H1 (cell line): ENCODE measurements around the gene MACROD1. TPM values are rescaled to one million over a fixed set of nuclear protein-coding genes. Genes with fewer than 3 reads are reported as not detected.

Source experiments
- CTCF ChIA-PET: fragments of 300-600 bp; sonication (Branson Sonifier 250); formaldehyde crosslinking; loops from one replicate; lab custom pipeline; 2021; ENCODE audit not compliant: partially characterized antibody; lab: Charles Lee
- POLR2A ChIA-PET: fragments of 300-600 bp; sonication (Branson Sonifier 250); formaldehyde crosslinking; loops from one replicate; lab custom pipeline; 2021; ENCODE audit warnings: inconsistent platforms; ENCODE audit not compliant: partially characterized antibody; lab: Charles Lee
- DNase-seq, 2 experiments: peaks; one replicate each; pipeline versions ENCODE4 v3.0.0 to v3.0.0-alpha.2; 2010 to 2022; ENCODE audit warnings: low spot score in 2 of 2, low read depth in 1 of 2, mixed read lengths in 1 of 2
- FAIRE-seq: peaks from 2 replicates; lab custom pipeline; 2011; peaks lifted over from hg19 to GRCh38; lab: Jason Lieb, UNC
- H2AFZ ChIP-seq: 2 replicates; pipeline ENCODE4 v1.8.1; 2012; ENCODE audit warnings: low read length, inconsistent platforms
- H2AK5ac ChIP-seq: 2 replicates; pipeline ENCODE4 v1.6.1; 2013; ENCODE audit warnings: low read depth, low read length
- H2BK120ac ChIP-seq: replicated peaks from 2 replicates; pipeline ENCODE3; 2013; ENCODE audit warnings: low read depth, low read length, inconsistent platforms
- H2BK12ac ChIP-seq: 2 replicates; pipeline ENCODE4 v1.6.1; 2013; ENCODE audit warnings: low read depth, low read length
- H2BK15ac ChIP-seq: 2 replicates; pipeline ENCODE4 v1.6.1; 2013; ENCODE audit warnings: low read length
- H2BK20ac ChIP-seq: 2 replicates; pipeline ENCODE4 v1.6.1; 2013; ENCODE audit warnings: low read length
- H2BK5ac ChIP-seq: 2 replicates; pipeline ENCODE4 v1.6.1; 2013; ENCODE audit warnings: low read depth, low read length
- H3K14ac ChIP-seq: 2 replicates; pipeline ENCODE4 v1.6.1; 2013; ENCODE audit warnings: inconsistent platforms; ENCODE audit not compliant: insufficient read length
- H3K18ac ChIP-seq: 2 replicates; pipeline ENCODE4 v1.6.1; 2013; ENCODE audit warnings: low read length; ENCODE audit errors: extremely low read depth
- H3K23ac ChIP-seq: 2 replicates; pipeline ENCODE4 v1.6.1; 2013; ENCODE audit warnings: inconsistent platforms; ENCODE audit not compliant: insufficient read length
- H3K23me2 ChIP-seq: 2 replicates; pipeline ENCODE4 v1.6.1; 2013; ENCODE audit warnings: low read depth, low read length
- H3K27ac ChIP-seq: 2 replicates; pipeline ENCODE4 v1.6.1; 2011; ENCODE audit warnings: low read depth, low read length, inconsistent platforms
- H3K27me3 ChIP-seq, 4 experiments: replicated peaks in 1 of 4; 1 replicate in 1 of 4; 2 replicates in 3 of 4; pipeline versions ENCODE4 v1.6.1 to v1.8.1; 2011 to 2013; ENCODE audit warnings: low read length in 3 of 4, mild to moderate bottlenecking in 3 of 4, inconsistent platforms in 2 of 4, mixed read lengths in 2 of 4, moderate library complexity in 1 of 4; ENCODE audit not compliant: control insufficient read depth in 3 of 4, insufficient read depth in 3 of 4; ENCODE audit errors: extremely low read depth in 1 of 4
- H3K36me3 ChIP-seq, 4 experiments: 2 replicates each; pipeline versions ENCODE4 v1.6.1 to v1.8.1; 2011 to 2013; ENCODE audit warnings: mild to moderate bottlenecking in 4 of 4, low read length in 3 of 4, moderate library complexity in 2 of 4, control low read depth in 1 of 4, inconsistent platforms in 1 of 4; ENCODE audit not compliant: insufficient read depth in 4 of 4, control insufficient read depth in 2 of 4
- H3K4ac ChIP-seq: replicated peaks from 2 replicates; pipeline ENCODE3; 2013; ENCODE audit warnings: low read length, low read depth, mixed read lengths, inconsistent platforms; ENCODE audit not compliant: insufficient read length
- H3K4me1 ChIP-seq, 4 experiments: replicated peaks in 1 of 4; 1 replicate in 1 of 4; 2 replicates in 3 of 4; pipeline versions ENCODE4 v1.6.1 to v1.8.1; 2011 to 2013; ENCODE audit warnings: low read length in 3 of 4, inconsistent platforms in 2 of 4, mixed read lengths in 1 of 4; ENCODE audit not compliant: insufficient read depth in 4 of 4, control insufficient read depth in 3 of 4
- H3K4me2 ChIP-seq, 2 experiments: 2 replicates each; pipeline versions ENCODE4 v1.6.1 to v1.8.1; 2011 to 2013; ENCODE audit warnings: low read depth in 2 of 2, low read length in 2 of 2, control low read depth in 1 of 2, inconsistent platforms in 1 of 2, mild to moderate bottlenecking in 1 of 2; ENCODE audit not compliant: insufficient read depth in 1 of 2
- H3K4me3 ChIP-seq, 4 experiments: fragments of 200-600, 300-600 bp in 1 of 4; sonication (generic), shearing (Covaris generic), sonication (Bioruptor Twin) in 1 of 4; 2 replicates each; pipeline versions ENCODE4 v1.5.1 to v1.8.1; 2011 to 2016; ENCODE audit warnings: low read length in 4 of 4, low read depth in 3 of 4, control low read depth in 2 of 4, inconsistent platforms in 2 of 4, mild to moderate bottlenecking in 2 of 4, mixed read lengths in 1 of 4, moderate library complexity in 1 of 4; ENCODE audit not compliant: insufficient read depth in 2 of 4; ENCODE audit errors: extremely low read depth in 1 of 4
- H3K56ac ChIP-seq: replicated peaks from 2 replicates; pipeline ENCODE3; 2013; ENCODE audit warnings: low read depth, mild to moderate bottlenecking, mixed read lengths, low read length, inconsistent platforms; ENCODE audit not compliant: insufficient read length
- H3K79me1 ChIP-seq: 2 replicates; pipeline ENCODE4 v1.6.1; 2013; ENCODE audit warnings: low read depth, low read length, control low read depth
- H3K79me2 ChIP-seq, 2 experiments: 2 replicates each; pipeline versions ENCODE4 v1.6.1 to v1.8.1; 2012 to 2013; ENCODE audit warnings: low read length in 2 of 2, mild to moderate bottlenecking in 2 of 2, inconsistent platforms in 1 of 2; ENCODE audit not compliant: insufficient read depth in 2 of 2, control insufficient read depth in 1 of 2
- H3K9ac ChIP-seq, 4 experiments: replicated peaks in 1 of 4; 1 replicate in 1 of 4; 2 replicates in 3 of 4; pipeline versions ENCODE4 v1.6.1 to v1.8.1; 2011 to 2013; ENCODE audit warnings: low read depth in 3 of 4, low read length in 3 of 4, control low read depth in 2 of 4, mild to moderate bottlenecking in 2 of 4, moderate library complexity in 2 of 4, inconsistent platforms in 1 of 4; ENCODE audit errors: extremely low read depth in 1 of 4
- H3K9me3 ChIP-seq, 2 experiments: 2 replicates each; pipeline versions ENCODE4 v1.6.1 to v1.8.1; 2012 to 2013; ENCODE audit warnings: mild to moderate bottlenecking in 2 of 2, moderate library complexity in 2 of 2, control low read depth in 1 of 2, inconsistent platforms in 1 of 2, low read depth in 1 of 2, low read length in 1 of 2, mixed read lengths in 1 of 2; ENCODE audit not compliant: insufficient read depth in 2 of 2
- H4K20me1 ChIP-seq, 2 experiments: replicated peaks in 1 of 2; 2 replicates each; pipeline versions ENCODE3 to v1.8.1; 2011 to 2013; ENCODE audit warnings: inconsistent platforms in 2 of 2, low read length in 2 of 2, mild to moderate bottlenecking in 1 of 2; ENCODE audit not compliant: insufficient read depth in 2 of 2, control insufficient read depth in 1 of 2
- H4K5ac ChIP-seq: 2 replicates; pipeline ENCODE4 v1.6.1; 2013; ENCODE audit warnings: low read length, low read depth, mixed read lengths, inconsistent platforms; ENCODE audit not compliant: insufficient read length
- H4K8ac ChIP-seq: 2 replicates; pipeline ENCODE4 v1.8.0; 2013; ENCODE audit warnings: mild to moderate bottlenecking, moderate library complexity, low read length, inconsistent platforms; ENCODE audit not compliant: insufficient read depth; ENCODE audit errors: extremely low read depth
- H4K91ac ChIP-seq: replicated peaks from 2 replicates; pipeline ENCODE3; 2013; ENCODE audit warnings: low read length, mixed read lengths, inconsistent platforms; ENCODE audit not compliant: insufficient read length
- CREB1 ChIP-seq: IDR thresholded peaks from 2 replicates; pipeline ENCODE4 v1.6.1; 2012; ENCODE audit warnings: inconsistent platforms
- GABPA ChIP-seq: IDR thresholded peaks from 2 replicates; pipeline ENCODE4 v1.6.1; 2011; ENCODE audit warnings: mild to moderate bottlenecking, low read length, moderate library complexity, borderline replicate concordance; ENCODE audit not compliant: insufficient read depth
- HDAC2 ChIP-seq, 2 experiments: fragments of 300-600 bp in 1 of 2; sonication (generic) in 1 of 2; IDR thresholded peaks; 2 replicates each; pipeline ENCODE4 v1.6.1; 2011 to 2012; ENCODE audit warnings: low read depth in 2 of 2, low read length in 2 of 2, mild to moderate bottlenecking in 2 of 2, moderate library complexity in 2 of 2, borderline replicate concordance in 1 of 2, inconsistent platforms in 1 of 2
- NANOG ChIP-seq: IDR thresholded peaks from 2 replicates; pipeline ENCODE4 v1.6.1; 2011; ENCODE audit warnings: low read length, low read depth, mild to moderate bottlenecking, inconsistent platforms; ENCODE audit not compliant: insufficient read depth, poor library complexity, severe bottlenecking
- WGBS, 2 experiments: shearing (Covaris generic) in 1 of 2; methylation state at CpG; one replicate each; pipeline versions ENCODE4 v1.1.6 to v1.1.7; 2013 to 2015; ENCODE audit warnings: low lambda C conversion rate in 2 of 2, mixed read lengths in 2 of 2, inconsistent platforms in 1 of 2, low coverage in 1 of 2, missing lambda C conversion rate in 1 of 2; ENCODE audit not compliant: insufficient replicate concordance in 2 of 2, insufficient coverage in 1 of 2, insufficient read length in 1 of 2; ENCODE audit errors: extremely low coverage in 1 of 2, missing lambda C conversion rate in 1 of 2; 5-methylcytosine and 5-hydroxymethylcytosine counted together
- polyA plus RNA-seq, 7 experiments: library from polyadenylated mRNA; depleted of rRNA in 3 of 7; stranded (reverse) in 5 of 7; unstranded in 2 of 7; fragments of >200 nt in 5 of 7; fragments of 200-250 nt in 2 of 7; gene quantifications; 1 replicate in 5 of 7; 2 replicates in 1 of 7; 4 replicates in 1 of 7; pipeline versions ENCODE4 v1.2.1 to v1.2.3, GENCODE V29; 2011 to 2013; ENCODE audit warnings: missing spikeins in 2 of 7, mixed read lengths in 2 of 7
- total RNA-seq: library from RNA; stranded (reverse); fragmentation: NEBNext Ultra II Directional; extraction: Animal tissue kit (Norgen Biotek cat#: 25700); gene quantifications from 2 replicates; pipeline ENCODE4 v1.2.1, GENCODE V29; 2021

MACROD1 gene
- total and polyA plus RNA-seq, 2 of the 8 experiments (the other 6 are each of a cell fraction or from before 2014, with no cell fraction given) = 19.5 to 34.1 TPM

GRCh38 chr11:64060263-64060860 is 105.6 kb downstream of the MACROD1 start:
- Histone ChIP-seq H3K18ac (no peak overlapping the region), H3K9me3 (no peaks in the 10 kb centered on the region), H3K79me1 (0 out of 2 replicates have a peak, but pooled peaks cover 2% of the 10 kb centered on the region), H2AK5ac (no peak overlapping the region), H3K23me2 (peaks cover 4% of the 10 kb centered on the region), H2AFZ (no peak overlapping the region), H3K14ac (no peak overlapping the region), H4K5ac (no peak overlapping the region), H3K79me2 (no peaks in the 10 kb centered on the region), H3K36me3 (no peaks in the 10 kb centered on the region), H2BK20ac (no peak overlapping the region), H2BK5ac (no peak overlapping the region), H3K9ac (no peak overlapping the region), H3K23ac (no peak overlapping the region), H4K20me1 (peaks cover 5 to 24% of the 10 kb centered on the region in 2 experiments), H2BK120ac (no peak overlapping the region), H4K91ac (no peak overlapping the region), H3K56ac (no peak overlapping the region), H4K8ac (no peak overlapping the region; the same call in 1 of the 2 replicates), H3K4me1 (peaks cover 0 to 12% (median 6%) of the 10 kb centered on the region in 4 experiments; a peak in 6 of 7 replicates), H3K4ac (no peak overlapping the region), H3K27ac (no peak overlapping the region), H2BK15ac (no peak overlapping the region), H3K4me2 (peak overlapping the region; percentile 87 to 90), H3K4me3 (peak overlapping the region in 3 of 4 experiments; percentile 26 to 59 (median 38); a peak in 5 of 8 replicates), H2BK12ac (no peak overlapping the region), H3K27me3 (peaks cover 16 to 90% (median 71%) of the 10 kb centered on the region in 4 experiments)
- DNase-seq = peak in 1 of 2 experiments; percentile 65
- 26% methylated on average over 35 of the region's 35 CpGs; no CpG with 5 or more reads in 1 of the 2 experiments for WGBS, 2 experiments
- POLR2A ChIA-PET = interaction anchor here (0.7 to 1.4 kb wide), 3 partner anchors 9 to 112 kb away, joined by 3 to 4 read pairs (median 3); no protein-coding TSS in a partner anchor
- CTCF ChIA-PET = interaction anchor here (0.6 to 5.7 kb wide), 8 partner anchors 10 to 93 kb away, joined by 3 to 22 read pairs (median 4); no protein-coding TSS in a partner anchor
- TF ChIP-seq NANOG (no peak), GABPA (0 out of 2 replicates have a peak, but pooled peaks have one; percentile 40), CREB1 (no peak), HDAC2 (IDR thresholded peaks at IDR 0.05; ENCODE audit: borderline replicate concordance in 1 of 2, low read depth in 2 of 2, low read length in 2 of 2) (no peak)
- FAIRE-seq = no peak
